NCI-H345 treated with DMSO at 0.1 percent for 48 hours (cell line): ENCODE measurements around the gene CDS1.
"Not testable (repeated sequence)": the region's sequence is repeated elsewhere in the genome, so short reads cannot be mapped to it uniquely, and the experiment has no call there.

Source experiments
- DNase-seq: peaks from one replicate; lab custom pipeline; 2025; ENCODE audit not compliant: unreplicated experiment; lab: John Stamatoyannopoulos, UW

CDS1 gene

DNA sequence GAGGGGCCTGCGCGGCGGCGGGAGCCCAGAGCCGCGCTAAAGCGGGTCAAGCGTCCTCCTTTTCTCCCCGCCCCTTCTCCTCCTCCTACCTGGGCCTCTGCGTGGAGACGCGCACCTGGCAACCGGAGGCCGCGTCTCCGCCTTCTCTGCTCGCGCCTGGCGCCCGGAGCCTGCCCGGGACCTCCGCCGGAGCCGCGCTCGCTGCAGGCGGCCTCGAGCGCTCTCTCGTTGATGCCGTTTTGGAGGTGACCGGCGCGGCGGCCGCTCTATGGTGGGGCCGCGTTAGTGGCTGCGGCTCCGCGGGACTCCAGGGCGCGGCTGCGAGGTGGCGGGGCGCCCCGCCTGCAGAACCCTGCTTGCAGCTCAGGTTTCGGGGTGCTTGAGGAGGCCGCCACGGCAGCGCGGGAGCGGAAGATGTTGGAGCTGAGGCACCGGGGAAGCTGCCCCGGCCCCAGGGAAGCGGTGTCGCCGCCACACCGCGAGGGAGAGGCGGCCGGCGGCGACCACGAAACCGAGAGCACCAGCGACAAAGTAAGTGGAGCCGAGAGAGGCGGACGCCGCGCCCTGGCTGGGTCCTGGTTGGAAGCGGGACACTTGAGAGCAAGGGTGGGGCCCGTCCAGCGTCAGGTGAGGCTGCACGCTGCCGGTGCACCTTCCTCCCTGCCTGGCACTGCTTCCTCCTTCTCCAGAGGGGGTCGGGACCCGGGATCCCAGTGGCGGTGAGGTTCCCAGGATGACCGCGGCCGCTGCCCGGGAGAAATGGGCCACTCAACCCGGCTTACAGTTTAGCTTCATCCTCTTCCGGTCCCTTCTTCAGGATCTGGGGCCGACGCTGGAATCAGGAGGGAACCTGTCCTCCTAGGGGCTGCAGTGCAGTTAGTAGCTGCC lies at the start of gene CDS1:
TSS of gene CDS1 (plus strand) at position 140 of the 888 bp plus-strand sequence. CDS start at position 415, 275 bp downstream.
- peak; percentile 73 for DNase-seq

DNA sequence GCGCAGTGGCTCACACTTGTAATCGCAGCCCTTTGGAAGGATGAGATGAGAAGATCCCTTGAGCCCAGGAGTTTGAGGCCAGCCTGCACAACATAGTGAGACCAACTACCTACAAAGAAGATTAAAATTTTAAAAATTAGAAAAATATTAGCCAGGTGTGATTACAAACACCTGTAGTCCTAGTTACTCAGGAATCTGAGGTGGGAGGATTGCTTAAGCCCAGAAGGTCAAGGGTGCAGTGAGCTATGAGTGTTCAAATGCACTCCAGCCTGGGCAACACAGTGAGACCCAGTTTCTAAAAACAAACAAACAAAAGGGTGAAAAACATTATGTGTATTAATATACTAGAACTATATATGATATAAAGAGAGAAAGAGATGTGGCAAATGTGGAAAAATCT lies 47.0 kb upstream of the CDS1 start:
- no peak for DNase-seq

DNA sequence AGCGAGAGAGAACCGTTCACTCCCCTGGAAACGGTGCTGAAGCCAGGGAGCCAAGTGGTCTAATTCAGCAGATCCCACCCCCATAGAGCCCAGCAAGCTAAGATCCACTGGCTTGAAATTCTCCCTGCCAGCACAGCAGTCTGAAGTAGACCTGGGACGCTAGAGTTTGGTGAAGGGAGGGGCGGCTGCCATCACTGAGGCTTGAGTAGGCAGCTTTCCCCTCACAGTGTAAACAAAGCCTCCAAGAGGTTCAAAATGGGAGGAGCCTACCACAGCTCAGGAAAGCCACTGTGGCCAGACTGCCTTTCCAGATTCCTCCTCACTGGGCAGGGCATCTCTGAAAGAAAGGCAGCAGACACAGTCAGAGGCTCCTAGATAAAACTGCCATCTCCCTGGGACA lies 37.8 kb upstream of the CDS1 start:
- DNase-seq = no peak

DNA sequence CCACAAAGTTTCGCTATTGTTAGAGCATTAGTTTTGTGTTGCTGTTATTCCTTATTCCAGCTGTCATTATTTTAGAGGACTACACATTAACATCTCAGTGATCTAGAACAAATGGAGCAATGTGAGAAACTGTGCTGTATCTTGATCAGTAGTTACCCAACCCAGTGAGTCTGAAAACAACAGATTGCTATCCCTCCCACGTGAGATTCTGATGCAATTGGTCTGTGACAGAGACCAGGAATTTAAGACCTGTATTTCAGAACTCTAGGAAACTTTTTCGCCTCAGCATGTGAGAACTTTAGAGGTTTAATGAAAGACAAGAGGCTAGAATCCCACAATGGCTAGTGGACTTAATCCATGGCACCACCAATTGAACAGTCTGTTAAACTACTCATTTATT lies 35.7 kb upstream of the CDS1 start:
- no peak for DNase-seq

DNA sequence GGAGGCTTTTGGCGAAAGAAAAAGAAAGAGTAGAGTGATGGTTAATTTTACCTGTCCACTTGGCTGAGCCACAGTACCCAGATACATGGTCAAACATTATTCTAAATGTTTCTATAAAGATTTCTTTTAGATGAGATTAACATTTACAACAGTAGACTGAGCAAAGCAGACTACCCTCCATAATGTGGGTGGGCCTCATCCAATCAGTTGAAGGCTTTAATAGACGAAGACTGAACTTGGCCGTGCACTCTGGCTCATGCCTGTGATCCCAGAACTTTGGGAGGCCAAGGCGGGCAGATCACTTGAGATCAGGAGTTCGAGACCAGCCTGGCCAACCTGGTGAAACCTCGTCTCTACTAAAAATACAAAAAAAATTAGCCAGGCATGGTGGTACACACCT lies 33.7 kb upstream of the CDS1 start:
- not testable (repeated sequence) for DNase-seq

DNA sequence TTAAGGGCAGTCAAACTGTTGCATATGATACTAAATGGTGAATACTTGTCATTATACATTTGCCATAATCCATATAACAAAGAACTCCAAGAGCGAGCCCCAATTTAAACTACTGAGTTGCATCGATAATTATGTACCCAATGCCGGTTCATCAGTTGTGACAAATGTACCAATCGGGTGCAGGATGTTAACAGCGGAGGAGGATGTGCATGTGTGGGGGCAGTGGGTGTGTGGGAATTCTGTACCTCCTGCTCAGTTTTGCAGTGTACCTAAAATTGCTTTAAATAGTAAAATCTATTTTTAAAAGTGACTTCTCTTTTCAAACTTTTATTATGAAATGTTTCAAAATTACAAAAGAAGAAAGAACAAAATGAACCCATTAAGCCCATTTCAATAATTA lies 20.8 kb upstream of the CDS1 start:
- no peak for DNase-seq

DNA sequence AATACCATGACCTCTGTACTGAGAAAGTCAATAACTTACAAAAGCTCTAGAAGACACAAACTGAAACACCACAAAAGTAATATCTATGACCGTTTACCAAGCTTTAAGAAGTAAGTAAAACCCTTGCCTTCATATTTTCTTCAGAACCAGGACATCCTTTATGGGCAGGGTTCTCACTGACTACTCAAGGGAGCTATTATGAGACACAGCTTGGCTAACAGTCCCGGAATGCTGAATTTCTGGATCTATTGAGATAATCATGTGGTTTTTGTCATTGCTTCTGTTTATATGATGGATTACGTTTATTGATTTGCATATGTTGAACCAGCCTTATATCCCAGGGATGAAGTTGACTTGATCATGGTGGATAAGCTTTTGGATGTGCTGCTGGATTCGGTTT lies 19.9 kb upstream of the CDS1 start:
- DNase-seq = no peak

DNA sequence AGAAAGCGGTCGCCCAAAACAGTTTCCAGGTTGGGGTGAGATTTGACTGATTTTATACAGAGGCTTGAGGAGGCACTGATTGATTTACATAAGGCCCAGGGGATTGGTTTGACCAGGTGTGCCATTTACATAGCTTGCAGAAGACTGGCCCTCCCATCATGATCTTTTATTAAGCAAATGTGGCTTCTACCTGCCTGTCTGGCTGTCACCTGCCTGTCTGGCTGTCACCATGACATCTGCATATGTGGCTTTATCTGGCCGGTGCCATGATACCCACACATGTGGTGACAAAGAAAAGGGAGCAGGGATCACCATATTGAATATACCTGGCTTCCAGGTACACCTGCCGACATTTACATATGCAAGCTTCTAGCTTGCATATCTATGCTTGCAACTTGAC lies 17.0 kb upstream of the CDS1 start:
- DNase-seq = no peak

DNA sequence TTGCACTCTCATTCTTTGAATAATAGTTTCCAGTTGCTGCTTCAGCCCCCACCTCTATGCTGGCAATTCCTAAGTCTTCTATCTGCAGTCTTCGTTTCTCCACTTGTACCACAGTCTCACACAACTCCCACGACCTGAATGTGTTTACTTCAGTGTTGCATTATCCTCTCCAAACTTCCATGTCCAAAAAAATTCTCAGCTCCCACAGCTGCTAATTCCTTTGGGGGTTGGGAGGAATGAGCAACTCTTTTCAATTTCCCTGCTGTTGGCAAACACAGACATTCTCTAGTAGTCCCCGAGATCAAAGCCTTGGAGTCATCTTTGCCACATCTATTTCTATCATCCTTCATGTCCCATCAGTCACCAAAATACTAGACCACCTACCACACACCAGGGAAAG lies 14.4 kb upstream of the CDS1 start:
- no peak for DNase-seq

DNA sequence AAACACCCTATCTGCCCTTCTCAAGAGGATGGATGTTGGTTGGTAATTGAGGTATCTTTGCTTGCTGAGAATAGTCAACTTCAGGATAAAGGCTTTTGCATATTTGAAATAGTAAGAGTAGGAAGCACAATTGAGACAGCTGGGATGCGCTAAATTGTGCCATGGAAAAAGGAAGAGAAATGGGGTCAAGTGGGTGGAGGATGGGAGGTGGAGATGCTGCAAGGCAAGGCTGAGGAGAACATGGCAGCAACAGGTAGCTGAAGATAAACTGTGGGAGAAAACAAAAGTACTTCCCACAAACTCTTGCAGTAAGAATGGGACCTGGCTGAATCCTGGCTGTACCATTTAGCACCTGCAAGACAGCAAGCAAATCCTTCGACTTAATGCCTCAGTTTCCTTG lies 13.9 kb upstream of the CDS1 start:
- no peak for DNase-seq

DNA sequence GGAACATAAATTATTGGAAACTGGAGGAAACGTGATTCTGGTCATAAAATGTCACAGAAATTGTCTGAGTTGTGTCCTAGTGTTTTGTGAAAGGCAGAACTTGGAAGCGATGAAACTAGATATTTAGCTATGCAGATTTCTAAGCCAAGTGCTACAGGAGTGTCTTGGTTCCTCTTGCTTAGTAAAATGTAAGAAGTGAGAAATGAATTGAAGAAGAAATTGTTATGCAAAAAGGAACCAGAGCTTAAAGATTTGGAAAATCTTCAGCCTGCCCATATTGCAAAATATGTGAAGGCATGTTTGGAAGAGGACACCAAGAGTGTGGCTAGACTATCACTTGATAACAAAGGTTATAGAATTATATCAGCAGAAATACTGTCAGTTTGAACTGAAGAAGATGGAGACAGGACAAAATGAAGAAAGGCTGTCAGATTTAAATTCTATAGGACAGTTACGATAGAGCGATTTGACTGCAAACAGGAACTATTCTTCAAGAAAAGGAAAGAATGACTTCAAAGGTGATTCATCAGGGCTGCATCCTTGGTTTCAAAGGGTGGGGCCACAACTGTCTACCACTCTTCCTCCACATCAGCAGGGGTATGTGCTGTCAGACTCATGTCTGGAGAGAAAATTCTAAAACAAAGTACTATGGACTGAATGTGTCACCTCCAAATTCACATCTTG lies 9.4 kb upstream of the CDS1 start:
- DNase-seq = no peak

DNA sequence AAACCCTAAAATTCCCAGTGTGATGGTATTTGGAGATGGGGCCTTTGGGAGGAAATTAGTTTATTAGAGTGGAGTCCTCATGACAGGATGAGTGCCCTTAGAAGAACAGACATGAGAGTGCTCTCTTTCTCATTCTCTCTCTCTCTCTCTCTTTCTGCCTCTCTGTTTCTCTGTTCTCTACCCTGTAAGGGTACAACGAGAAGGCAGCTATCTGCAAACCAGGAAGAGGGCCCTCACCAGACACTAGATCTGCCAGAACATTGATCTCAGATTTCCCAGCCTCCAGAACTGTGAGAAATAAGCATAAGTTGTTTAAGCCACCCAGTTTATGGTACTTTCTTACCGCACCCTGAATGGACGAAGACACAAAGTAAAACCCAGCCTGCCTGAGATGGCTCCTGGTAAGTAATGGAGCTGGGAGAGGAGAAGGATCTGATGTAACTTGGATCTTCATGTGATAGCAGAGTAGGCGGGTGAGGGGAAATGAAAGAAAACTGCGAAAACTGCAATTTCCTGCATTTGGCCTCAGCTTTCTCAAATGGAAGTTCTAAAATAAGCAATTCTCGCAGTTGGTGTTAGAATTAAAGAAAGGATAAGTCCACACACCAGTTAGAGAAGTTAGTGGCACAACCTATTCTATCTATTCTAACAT lies 8.7 kb upstream of the CDS1 start:
- DNase-seq = no peak

DNA sequence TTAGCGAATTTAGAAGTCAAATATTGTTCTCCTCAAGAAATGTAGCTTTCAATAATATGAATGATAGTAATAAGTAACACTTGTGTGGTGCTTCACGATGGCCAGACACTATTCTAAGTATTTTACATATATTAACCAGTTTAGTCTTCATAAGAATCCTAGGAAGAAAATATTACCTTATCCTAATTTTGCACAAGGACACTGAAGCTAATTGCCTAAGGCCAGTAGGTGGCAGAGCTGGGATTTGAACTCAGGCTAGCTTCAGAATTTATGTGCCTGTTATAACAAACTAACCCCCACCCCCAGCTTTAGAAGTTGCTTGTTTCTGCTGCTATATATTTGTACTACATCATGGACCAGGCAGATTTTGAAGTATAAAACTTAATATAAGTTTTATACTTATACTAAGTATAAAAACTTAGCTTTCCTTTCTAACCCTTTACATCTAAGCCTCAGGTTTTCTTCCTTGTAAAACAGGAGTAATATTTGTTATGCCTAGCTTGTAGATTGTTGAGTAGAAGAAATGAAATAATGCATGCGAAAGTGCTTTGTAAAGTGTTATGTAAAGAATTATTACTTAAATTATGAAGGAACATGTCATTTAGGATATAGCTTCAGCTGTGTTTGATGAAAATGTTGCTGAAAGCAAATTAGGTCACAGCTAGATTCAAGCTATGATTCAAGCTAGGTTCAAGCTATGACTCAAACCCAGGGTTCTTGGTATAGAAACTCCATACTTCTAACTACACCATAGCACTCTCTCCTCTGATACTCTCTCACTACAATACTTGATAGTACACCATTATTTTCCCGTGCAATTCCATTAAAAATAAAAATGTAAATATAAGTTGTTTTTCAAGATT lies 4.2 kb upstream of the CDS1 start:
- peak; percentile 1 for DNase-seq

DNA sequence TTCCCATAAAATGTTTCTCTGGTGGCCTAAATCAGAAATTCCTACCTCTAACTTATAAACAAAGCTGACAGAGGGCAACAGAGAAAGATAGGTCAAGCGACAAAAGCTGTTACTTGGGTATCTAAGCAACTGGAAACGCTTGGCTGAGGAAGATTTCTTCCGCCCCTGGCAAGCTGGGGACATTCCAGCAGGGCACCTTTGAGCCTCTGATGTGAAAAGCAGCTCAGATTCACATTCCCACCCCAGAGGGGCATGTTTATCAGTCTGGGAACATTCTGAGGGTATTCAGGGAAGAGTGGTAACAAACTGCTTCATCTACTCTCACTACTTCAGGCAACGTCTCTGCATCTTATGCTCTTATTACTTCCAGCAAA lies 3.5 kb upstream of the CDS1 start:
- no peak for DNase-seq

DNA sequence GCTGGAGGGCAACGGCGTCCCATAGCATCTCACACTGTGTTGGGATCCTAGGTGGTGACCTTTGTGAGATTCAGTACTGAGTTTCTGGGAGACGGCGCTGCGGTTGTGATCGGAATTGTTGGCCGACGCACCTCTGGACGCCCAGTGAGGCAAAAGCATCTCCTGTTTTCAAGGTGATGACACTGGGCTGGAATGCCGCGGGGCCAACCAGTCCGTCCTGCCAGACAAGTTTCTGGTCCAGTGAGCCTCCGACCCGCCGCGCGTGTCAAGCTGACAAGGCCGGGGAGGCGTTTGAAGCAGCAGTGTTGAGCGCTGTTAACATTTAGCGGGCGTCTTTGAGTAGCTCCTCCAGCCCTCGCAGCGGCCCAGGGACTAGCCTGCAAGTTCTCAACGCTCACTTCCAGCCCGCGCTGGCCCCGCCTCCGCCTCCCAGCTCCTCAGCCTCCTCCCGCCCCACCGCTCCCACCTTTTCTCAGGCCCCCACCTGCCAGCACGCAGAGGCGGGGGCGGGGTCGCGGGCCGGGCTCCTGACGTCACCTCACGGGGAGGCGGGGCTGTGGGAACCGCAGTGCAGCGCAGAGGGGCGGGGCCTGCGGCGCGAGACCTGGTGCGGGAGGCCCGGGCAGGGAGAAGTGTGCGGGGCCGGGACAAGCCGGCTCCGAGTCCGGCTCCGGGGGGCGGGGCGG lies 482 bp upstream of the CDS1 start:
- peak; percentile 73 for DNase-seq

DNA sequence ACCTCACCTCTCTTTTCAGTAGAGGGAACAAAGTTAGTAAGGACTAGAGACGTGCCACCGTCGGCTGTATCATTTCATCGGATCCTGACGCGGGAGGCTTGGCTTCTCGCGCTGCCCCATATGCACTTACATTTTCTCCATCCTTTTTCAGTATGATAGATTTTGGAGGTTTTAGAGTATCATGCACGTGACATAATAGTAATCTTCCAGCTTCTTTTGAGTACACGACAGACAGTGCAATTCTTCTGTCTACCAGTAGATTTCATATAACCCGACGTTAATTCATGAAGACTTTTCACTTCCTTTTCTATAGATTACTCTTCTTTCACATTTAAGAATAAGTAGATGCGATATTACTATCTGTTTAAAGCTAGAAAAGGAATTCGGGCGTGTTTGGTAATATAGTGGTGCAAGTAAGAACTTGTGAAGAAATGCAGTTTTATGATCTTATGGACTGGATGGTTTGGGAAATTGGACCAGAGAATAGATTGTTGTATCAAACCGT lies 1.0 kb downstream of the CDS1 start:
- no peak for DNase-seq

DNA sequence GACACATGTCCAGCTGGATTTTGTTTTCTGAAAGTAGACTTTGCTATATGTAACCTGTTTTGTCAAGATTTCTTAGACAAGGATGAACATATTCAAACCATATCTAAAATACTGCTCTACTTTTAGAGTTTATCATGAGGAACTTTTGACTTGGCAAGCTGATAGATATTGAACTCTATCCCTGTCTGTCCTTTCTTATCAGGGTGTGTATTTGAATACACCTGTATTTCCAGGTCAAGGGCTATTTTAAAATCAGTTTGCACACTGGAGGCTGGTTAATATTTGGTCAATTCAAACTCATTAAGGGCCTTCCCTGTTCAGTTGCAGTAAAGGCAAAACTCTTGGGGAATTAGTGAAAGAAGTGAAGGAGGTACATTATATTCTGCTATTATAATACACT lies 2.3 kb downstream of the CDS1 start:
- no peak for DNase-seq

DNA sequence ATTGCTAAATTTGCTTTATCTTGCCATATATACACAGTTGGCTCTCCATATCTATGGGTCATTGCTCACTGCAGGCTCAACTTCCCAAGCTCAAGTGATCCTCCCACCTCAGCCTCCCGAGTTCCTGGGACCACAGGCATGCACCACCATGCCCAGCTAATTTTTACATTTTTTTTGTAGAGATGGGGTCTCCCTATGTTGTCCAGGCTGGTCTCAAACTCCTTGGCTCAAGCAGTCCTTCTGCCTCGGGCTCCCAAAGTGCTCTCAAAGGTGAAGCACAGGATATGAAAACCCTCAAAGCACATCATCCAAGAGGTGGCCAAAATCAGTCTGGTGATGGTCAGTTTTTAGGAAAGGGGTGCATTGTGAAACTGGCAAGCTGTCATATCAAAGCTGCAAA lies 11.8 kb downstream of the CDS1 start:
- DNase-seq = no peak

DNA sequence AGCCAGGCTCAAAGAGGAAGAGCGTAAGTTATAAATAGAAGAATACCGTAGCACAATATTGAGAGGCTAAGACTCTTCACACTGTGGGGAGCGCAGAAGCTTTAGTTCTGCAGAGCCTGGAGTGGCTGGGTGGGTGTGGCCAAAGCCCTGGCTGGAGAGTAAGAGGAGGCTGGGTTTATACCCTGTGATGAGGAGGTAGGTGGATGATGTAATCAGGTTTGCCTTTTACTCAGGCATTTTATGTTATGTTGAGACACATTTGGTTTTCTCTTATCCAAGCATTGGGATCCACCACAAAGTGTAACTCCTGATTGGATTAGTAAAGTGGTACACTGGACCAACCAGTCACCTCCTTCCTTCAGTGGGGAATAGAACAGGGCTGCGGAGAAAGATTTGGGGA lies 13.9 kb downstream of the CDS1 start:
- DNase-seq = peak; percentile 1

DNA sequence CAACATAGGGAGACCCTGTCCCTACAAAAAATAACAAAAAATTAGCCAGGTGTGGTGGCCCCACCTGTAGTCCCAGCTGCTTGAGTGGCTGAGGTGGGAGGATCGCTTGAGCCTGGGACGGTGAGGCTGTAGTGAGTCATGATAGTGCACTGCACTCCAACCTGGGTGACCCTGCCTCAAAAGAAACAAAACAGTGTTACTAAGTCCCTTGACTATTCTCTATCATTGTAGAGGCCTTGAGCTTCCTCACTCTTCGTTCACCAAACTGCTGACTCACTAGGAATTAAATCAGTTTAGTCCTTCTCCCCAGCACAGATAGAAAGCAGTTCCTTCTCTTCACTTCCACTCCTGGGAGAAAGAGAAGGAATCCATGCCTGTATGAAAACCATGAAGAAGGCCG lies 14.5 kb downstream of the CDS1 start:
- DNase-seq = no peak
